A549 treated with CORT108297 at 1 μM for 4 hours (cell line): ENCODE data around the gene TUBB3. TPM values are rescaled to one million over a fixed set of nuclear protein-coding genes. Genes with fewer than 3 reads are reported as not detected.

Experiments
- total RNA-seq: library from RNA; stranded (reverse); fragments of 200-300 nt; extraction: Qiagen RNA extraction; gene quantifications from 5 replicates; pipeline ENCODE4 v1.2.3, GENCODE V29; 2022

TUBB3 gene
- 188 to 260 TPM (median 243 TPM) in 5 replicates for total RNA-seq

GRCh38 chr16:89922884-89923639 is at the start of gene TUBB3:
TUBB3 (plus strand) TSS chr16:89923342; CDS start chr16:89923402, 60 bp downstream.

GRCh38 chr16:89918453-89919347 is 4.4 kb upstream of the TUBB3 start, which contains the start of gene MC1R:
MC1R (plus strand) TSS chr16:89918862; CDS start chr16:89919259, 397 bp downstream.

Other genes with a start within 250 kb of the TUBB3 start
- 33.1 to 62.2 TPM (median 50.3 TPM) in 5 replicates for gene CDK10, start 236.7 kb upstream of the TUBB3 start, total RNA-seq
- 9.1 to 13.6 TPM (median 12.2 TPM) in 5 replicates for gene SPATA2L, start 221.6 kb upstream of the TUBB3 start, total RNA-seq
- gene VPS9D1, start 202.4 kb upstream of the TUBB3 start, total RNA-seq, result 3.0 to 6.0 TPM (median 4.8 TPM) in 5 replicates
- gene ZNF276, start 201.8 kb upstream of the TUBB3 start, total RNA-seq, result 15.6 to 19.6 TPM (median 19.0 TPM) in 5 replicates
- gene FANCA, start 106.7 kb upstream of the TUBB3 start, total RNA-seq, result 26.0 to 42.0 TPM (median 33.3 TPM) in 5 replicates
- 5.9 to 8.8 TPM (median 8.1 TPM) in 5 replicates for gene SPIRE2, start 94.9 kb upstream of the TUBB3 start, total RNA-seq
- 67.2 to 86.3 TPM (median 80.9 TPM) in 5 replicates for gene TCF25, start 49.8 kb upstream of the TUBB3 start, total RNA-seq
- 5.2 to 8.1 TPM (median 7.6 TPM) in 5 replicates for gene MC1R, start 4.5 kb upstream of the TUBB3 start, total RNA-seq
- gene DEF8, start 25.4 kb downstream of the TUBB3 start, total RNA-seq, result 92.8 to 117 TPM (median 115 TPM) in 5 replicates
- 47.3 to 65.3 TPM (median 63.9 TPM) in 5 replicates for gene DBNDD1, start 96.1 kb downstream of the TUBB3 start, total RNA-seq
- gene PRDM7, start 154.0 kb downstream of the TUBB3 start, total RNA-seq, result 0.04 TPM in 1 of 5 replicates, not detected in the others